Measurements from ENCODE around the gene LRTM2. TPM values are rescaled to one million over a fixed set of nuclear protein-coding genes. Genes with fewer than 3 reads are reported as not detected.

The LRTM2 gene
- total RNA-seq, 1 donor from 2014 or later = not detected

- no peaks in the 10 kb centered on the region for H3K36me3 ChIP-seq
- H3K4me1 ChIP-seq = peaks cover 4% of the 10 kb centered on the region
- no peak overlapping the region for H3K27ac ChIP-seq
- H3K9me3 ChIP-seq = no peaks in the 10 kb centered on the region
- intact Hi-C loops (cut with DNase I) = no loop called here
- DNase-seq (ENCODE audit: extremely low spot score in 2 of 2) = no peak
- TF ChIP-seq POLR2AphosphoS5 (IDR thresholded peaks at IDR 0.05; ENCODE audit: insufficient read depth in 1 of 2, low read depth in 1 of 2) (no peak), CTCF (IDR thresholded peaks at IDR 0.05) (no peak), POLR2A (IDR thresholded peaks at IDR 0.05) (no peak)
- H3K4me3 ChIP-seq = no peak overlapping the region
- peaks cover 5% of the 10 kb centered on the region for H3K27me3 ChIP-seq
These were observed 14.0 kb downstream of the LRTM2 start for GRCh38 chr12:1834186-1834925.

GRCh38 chr12:1835211-1836131 lies 15.1 kb downstream of the LRTM2 start:
- peaks cover 5% of the 10 kb centered on the region for H3K27me3 ChIP-seq
- TF ChIP-seq POLR2A (IDR thresholded peaks at IDR 0.05) (no peak), POLR2AphosphoS5 (IDR thresholded peaks at IDR 0.05; ENCODE audit: insufficient read depth in 1 of 2, low read depth in 1 of 2) (no peak), CTCF (IDR thresholded peaks at IDR 0.05) (no peak)
- no peaks in the 10 kb centered on the region for H3K9me3 ChIP-seq
- DNase-seq (ENCODE audit: extremely low spot score in 2 of 2) = no peak
- intact Hi-C loops (cut with DNase I) = no loop called here
- H3K4me3 ChIP-seq = no peak overlapping the region
- H3K36me3 ChIP-seq = no peaks in the 10 kb centered on the region
- no peak overlapping the region for H3K27ac ChIP-seq
- H3K4me1 ChIP-seq = peaks cover 4% of the 10 kb centered on the region

- H3K27ac ChIP-seq = no peak overlapping the region
- no peaks in the 10 kb centered on the region for H3K9me3 ChIP-seq
- no peak for DNase-seq (ENCODE audit: extremely low spot score in 2 of 2)
- H3K27me3 ChIP-seq = peaks cover 2% of the 10 kb centered on the region
- TF ChIP-seq POLR2AphosphoS5 (IDR thresholded peaks at IDR 0.05; ENCODE audit: insufficient read depth in 1 of 2, low read depth in 1 of 2) (no peak), POLR2A (IDR thresholded peaks at IDR 0.05) (no peak), CTCF (IDR thresholded peaks at IDR 0.05) (no peak)
- H3K36me3 ChIP-seq = no peaks in the 10 kb centered on the region
- no peak overlapping the region for H3K4me3 ChIP-seq
- intact Hi-C loops (cut with DNase I) = no loop called here
- H3K4me1 ChIP-seq = no peaks in the 10 kb centered on the region
These were observed 16.0 kb downstream of the LRTM2 start for GRCh38 chr12:1836241-1836803.

- no peak overlapping the region for H3K4me3 ChIP-seq
- H3K27ac ChIP-seq = no peak overlapping the region
- no peak for DNase-seq (ENCODE audit: extremely low spot score in 2 of 2)
- no peaks in the 10 kb centered on the region for H3K27me3 ChIP-seq
- H3K9me3 ChIP-seq = no peaks in the 10 kb centered on the region
- no peaks in the 10 kb centered on the region for H3K4me1 ChIP-seq
- intact Hi-C loops (cut with DNase I) = no loop called here
- no peaks in the 10 kb centered on the region for H3K36me3 ChIP-seq
- TF ChIP-seq POLR2A (IDR thresholded peaks at IDR 0.05) (no peak), POLR2AphosphoS5 (IDR thresholded peaks at IDR 0.05; ENCODE audit: insufficient read depth in 1 of 2, low read depth in 1 of 2) (no peak), CTCF (IDR thresholded peaks at IDR 0.05) (no peak)
These were observed 16.6 kb downstream of the LRTM2 start for GRCh38 chr12:1836854-1837421.

Measured in vagina (tissue), 2 donors.